Subcutaneous abdominal adipose tissue (tissue), 5 donors: Measurements from ENCODE around the gene CEP112.

Experiments
- H3K27ac ChIP-seq: one replicate; pipeline ENCODE4 v1.7.0; 2013; ENCODE audit warnings: low read depth, mild to moderate bottlenecking, inconsistent platforms, low read length, moderate library complexity
- H3K27me3 ChIP-seq, 5 donors: one replicate each; pipeline ENCODE4 v1.7.0; 2013; ENCODE audit warnings: low read length in 5 of 5, inconsistent platforms in 1 of 5; ENCODE audit not compliant: control insufficient read depth in 5 of 5, insufficient read depth in 4 of 5
- H3K36me3 ChIP-seq, 5 donors: one replicate each; pipeline ENCODE4 v1.7.0; 2013; ENCODE audit warnings: low read length in 5 of 5; ENCODE audit not compliant: control insufficient read depth in 5 of 5, insufficient read depth in 5 of 5
- H3K4me1 ChIP-seq, 5 donors: one replicate each; pipeline ENCODE4 v1.7.0; 2013; ENCODE audit warnings: low read length in 5 of 5, mild to moderate bottlenecking in 3 of 5, moderate library complexity in 1 of 5; ENCODE audit not compliant: control insufficient read depth in 5 of 5, insufficient read depth in 5 of 5
- H3K4me3 ChIP-seq, 5 donors: one replicate each; pipeline ENCODE4 v1.7.0; 2013; ENCODE audit warnings: low read length in 5 of 5, low read depth in 1 of 5
- H3K9ac ChIP-seq, 5 donors: one replicate each; pipeline ENCODE4 v1.7.0; 2013; ENCODE audit warnings: low read length in 5 of 5, mild to moderate bottlenecking in 4 of 5, moderate library complexity in 3 of 5
- H3K9me3 ChIP-seq, 5 donors: one replicate each; pipeline ENCODE4 v1.7.0; 2013; ENCODE audit warnings: low read length in 5 of 5; ENCODE audit not compliant: control insufficient read depth in 5 of 5
- donor health status: healthy.
- donor health status: healthy.
- donor health status: healthy.
- donor health status: healthy.
- donor health status: healthy.

CEP112 gene

DNA sequence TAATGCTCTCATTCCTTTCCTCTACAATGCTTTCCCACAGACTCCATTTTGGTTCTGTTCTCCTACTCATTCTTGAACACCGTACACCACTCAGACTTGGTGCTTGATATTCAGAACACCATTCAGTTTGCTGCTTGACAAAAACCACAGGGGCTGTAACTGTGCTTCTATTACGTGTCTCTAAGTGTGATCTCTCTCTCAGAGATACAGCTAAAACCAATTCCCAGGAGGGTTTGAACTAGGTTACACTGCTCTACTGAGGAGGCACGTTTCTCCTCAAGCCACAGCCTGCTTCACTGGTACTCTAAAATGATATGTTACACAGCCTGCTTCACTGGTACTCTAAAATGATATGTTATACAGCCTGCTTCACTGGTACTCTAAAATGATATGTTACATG lies 175.7 kb downstream of the CEP112 start:
- peaks cover 0 to 7% (median 2%) of the 10 kb centered on the region in 5 donors for H3K36me3 ChIP-seq
- H3K4me3 ChIP-seq = no peak overlapping the region
- no peaks in the 10 kb centered on the region for H3K27me3 ChIP-seq
- H3K27ac ChIP-seq = no peak overlapping the region
- peaks cover 0 to 9% (median 4%) of the 10 kb centered on the region in 5 donors for H3K4me1 ChIP-seq
- no peaks in the 10 kb centered on the region for H3K9me3 ChIP-seq
- H3K9ac ChIP-seq = no peak overlapping the region

- no peak overlapping the region for H3K9ac ChIP-seq
- no peaks in the 10 kb centered on the region for H3K27me3 ChIP-seq
- no peaks in the 10 kb centered on the region for H3K9me3 ChIP-seq
- no peak overlapping the region for H3K27ac ChIP-seq
- peaks cover 0 to 2% (median 0%) of the 10 kb centered on the region in 5 donors for H3K36me3 ChIP-seq
- no peak overlapping the region for H3K4me3 ChIP-seq
- H3K4me1 ChIP-seq = no peaks in the 10 kb centered on the region
Observed at GRCh38 chr17:66008680-66009079, 183.3 kb downstream of the CEP112 start.

DNA sequence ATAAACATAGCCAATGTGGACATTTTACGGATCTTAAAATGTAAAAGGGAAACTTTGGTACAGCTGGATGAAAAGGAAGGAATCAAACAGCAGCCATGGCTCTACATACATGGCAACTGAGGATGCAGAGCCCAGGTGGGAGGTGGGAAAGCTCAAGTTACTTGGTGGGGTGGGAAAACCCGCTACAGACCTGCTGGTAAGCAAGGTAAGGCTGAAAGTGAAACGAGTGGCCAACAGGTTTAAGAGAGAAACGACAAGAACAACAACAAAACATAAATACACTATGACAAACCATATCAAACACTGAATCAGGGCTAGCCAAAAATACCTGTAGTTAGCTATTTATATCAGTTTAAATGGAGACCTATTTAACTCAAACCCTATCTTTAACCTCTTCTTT lies 185.3 kb downstream of the CEP112 start:
- Histone ChIP-seq H3K9ac (no peak overlapping the region), H3K36me3 (no peaks in the 10 kb centered on the region), H3K9me3 (no peaks in the 10 kb centered on the region), H3K27me3 (no peaks in the 10 kb centered on the region), H3K4me3 (no peak overlapping the region), H3K27ac (no peak overlapping the region), H3K4me1 (peaks cover 0 to 8% (median 0%) of the 10 kb centered on the region in 5 donors)

DNA sequence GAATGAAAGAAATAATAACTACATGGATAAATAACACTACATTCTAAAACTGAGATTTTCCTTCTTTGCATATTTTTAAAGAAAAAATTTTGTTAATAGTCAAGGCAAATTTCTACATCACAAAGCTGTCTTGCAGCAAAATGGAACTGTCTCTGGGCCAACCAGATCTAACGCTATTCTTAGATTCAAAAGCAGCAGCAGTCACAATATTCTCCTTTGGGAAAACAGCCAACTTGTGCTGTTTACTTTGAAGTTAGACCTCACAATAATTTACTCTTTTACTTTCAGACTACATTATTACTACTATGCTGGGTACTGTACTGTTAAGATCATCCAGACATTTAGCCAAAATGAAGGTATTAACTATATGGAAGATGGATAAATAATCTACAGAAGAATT lies 189.1 kb downstream of the CEP112 start:
- Histone ChIP-seq H3K36me3 (peaks cover 0 to 6% (median 5%) of the 10 kb centered on the region in 5 donors), H3K9ac (no peak overlapping the region), H3K27me3 (no peaks in the 10 kb centered on the region), H3K4me1 (peaks cover 0 to 8% (median 0%) of the 10 kb centered on the region in 5 donors), H3K9me3 (no peaks in the 10 kb centered on the region), H3K27ac (no peak overlapping the region), H3K4me3 (no peak overlapping the region)

GRCh38 chr17:66002063-66002585 lies 189.8 kb downstream of the CEP112 start:
- Histone ChIP-seq H3K9me3 (no peaks in the 10 kb centered on the region), H3K36me3 (peaks cover 0 to 6% (median 5%) of the 10 kb centered on the region in 5 donors), H3K4me3 (no peak overlapping the region), H3K27me3 (no peaks in the 10 kb centered on the region), H3K9ac (no peak overlapping the region), H3K4me1 (peaks cover 0 to 8% (median 0%) of the 10 kb centered on the region in 5 donors), H3K27ac (no peak overlapping the region)

DNA sequence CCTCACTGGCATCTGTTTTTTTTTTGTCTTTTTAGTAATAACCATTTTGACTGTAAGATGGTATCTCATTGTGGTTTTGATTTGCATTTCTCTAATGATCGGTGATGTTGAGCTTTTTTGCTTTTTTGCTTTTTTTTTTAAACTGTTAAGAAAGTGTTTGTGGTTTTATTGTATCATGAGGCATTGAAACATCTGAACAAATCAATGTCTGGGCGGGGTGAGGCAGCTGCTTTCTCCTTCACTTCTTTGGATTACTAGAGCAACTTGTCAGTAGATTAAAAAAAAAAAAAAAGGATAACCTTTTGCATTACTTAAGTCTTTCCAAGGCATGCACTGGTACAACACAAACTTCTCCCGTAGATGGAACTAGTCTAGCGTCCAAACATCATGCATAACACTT lies 191.7 kb downstream of the CEP112 start:
- no peak overlapping the region for H3K27ac ChIP-seq
- no peak overlapping the region for H3K4me3 ChIP-seq
- no peaks in the 10 kb centered on the region for H3K27me3 ChIP-seq
- no peaks in the 10 kb centered on the region for H3K9me3 ChIP-seq
- peaks cover 0 to 6% (median 5%) of the 10 kb centered on the region in 5 donors for H3K36me3 ChIP-seq
- H3K4me1 ChIP-seq = peaks cover 0 to 8% (median 0%) of the 10 kb centered on the region in 5 donors
- no peak overlapping the region for H3K9ac ChIP-seq

GRCh38 chr17:65998675-65999074 lies 193.3 kb downstream of the CEP112 start:
- H3K4me3 ChIP-seq = no peak overlapping the region
- no peak overlapping the region for H3K27ac ChIP-seq
- H3K9me3 ChIP-seq = no peaks in the 10 kb centered on the region
- H3K27me3 ChIP-seq = no peaks in the 10 kb centered on the region
- H3K4me1 ChIP-seq = peaks cover 0 to 8% (median 0%) of the 10 kb centered on the region in 5 donors
- H3K36me3 ChIP-seq = peaks cover 0 to 6% (median 5%) of the 10 kb centered on the region in 5 donors
- no peak overlapping the region for H3K9ac ChIP-seq

DNA sequence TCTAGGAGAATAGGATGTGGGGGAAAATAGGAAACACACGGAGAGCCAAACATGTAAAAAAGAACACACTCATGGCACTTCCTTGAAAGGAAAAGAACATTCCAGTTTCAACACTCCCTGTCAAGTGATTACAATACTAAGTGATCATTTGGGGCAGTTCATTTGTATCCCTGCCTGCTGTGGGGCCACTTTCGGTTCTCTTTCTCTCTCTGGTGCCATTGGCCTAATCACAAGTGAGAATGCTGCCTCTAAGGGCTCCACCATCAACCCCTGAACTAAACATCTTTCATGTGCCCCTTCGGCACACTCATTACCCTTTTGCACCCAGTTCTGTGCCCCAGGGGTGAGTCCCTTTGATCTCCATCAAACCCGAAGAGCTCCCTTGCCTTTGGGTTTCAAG lies 197.3 kb downstream of the CEP112 start:
- H3K27me3 ChIP-seq = no peaks in the 10 kb centered on the region
- H3K4me1 ChIP-seq = peaks cover 0 to 7% (median 0%) of the 10 kb centered on the region in 5 donors
- H3K27ac ChIP-seq = no peak overlapping the region
- no peak overlapping the region for H3K4me3 ChIP-seq
- no peak overlapping the region for H3K9ac ChIP-seq
- H3K9me3 ChIP-seq = peaks cover 0 to 5% (median 0%) of the 10 kb centered on the region in 5 donors
- no peaks in the 10 kb centered on the region for H3K36me3 ChIP-seq

DNA sequence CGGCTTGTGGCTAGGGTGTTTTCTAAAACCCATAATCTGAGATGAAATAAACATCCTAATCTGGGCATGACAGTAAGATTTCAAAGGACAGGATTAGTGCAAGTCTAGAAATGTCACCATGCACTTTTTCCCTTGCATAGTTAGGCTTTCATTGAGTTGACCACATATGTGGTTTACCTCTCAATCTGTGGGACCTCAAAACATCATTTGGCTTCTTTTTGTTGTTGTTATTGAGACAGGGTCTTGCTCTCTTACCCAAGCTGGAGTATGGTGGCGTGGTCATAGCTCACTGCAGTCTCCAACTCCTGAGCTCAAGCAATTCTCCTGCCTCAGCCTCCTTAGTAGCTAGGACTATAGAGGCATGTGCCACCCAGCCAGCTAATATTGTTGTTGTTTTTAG lies 197.8 kb downstream of the CEP112 start:
- Histone ChIP-seq H3K4me3 (no peak overlapping the region), H3K27me3 (no peaks in the 10 kb centered on the region), H3K27ac (no peak overlapping the region), H3K4me1 (peaks cover 0 to 7% (median 0%) of the 10 kb centered on the region in 5 donors), H3K9ac (no peak overlapping the region), H3K36me3 (no peaks in the 10 kb centered on the region), H3K9me3 (peaks cover 0 to 5% (median 0%) of the 10 kb centered on the region in 5 donors)

- Histone ChIP-seq H3K9me3 (peaks cover 0 to 20% (median 7%) of the 10 kb centered on the region in 5 donors), H3K27ac (no peak overlapping the region), H3K4me1 (peaks cover 0 to 7% (median 0%) of the 10 kb centered on the region in 5 donors), H3K27me3 (no peaks in the 10 kb centered on the region), H3K36me3 (no peaks in the 10 kb centered on the region), H3K4me3 (no peak overlapping the region), H3K9ac (no peak overlapping the region)
Observed at GRCh38 chr17:65990593-65990992, 201.3 kb downstream of the CEP112 start.
